ENCODE results near the gene SEPSECS. TPM values are rescaled to one million over a fixed set of nuclear protein-coding genes. Genes with fewer than 3 reads are reported as not detected.

The SEPSECS gene
- total RNA-seq, 2 experiments from 2014 or later = 12.8 to 13.3 TPM

GRCh38 chr4:25117716-25118472 lies 42.4 kb downstream of the SEPSECS start:
- POLR2A ChIA-PET = no interaction called here
- CTCF ChIA-PET = interaction anchor here (1.1 kb wide), 1 partner anchor 26 kb away, joined by 3 read pairs; no protein-coding TSS in a partner anchor
- Mint-ChIP-seq H3K4me1 (ENCODE audit: low read depth) (peaks cover 2% of the 10 kb centered on the region), H3K9me3 (no peaks in the 10 kb centered on the region), H3K36me3 (peaks cover 4% of the 10 kb centered on the region), H3K4me3 (no peak overlapping the region), H3K27me3 (no peaks in the 10 kb centered on the region), H3K27ac (no peak overlapping the region)
- DNase-seq = no peak
- intact Hi-C loops (cut with micrococcal nuclease) = no loop called here

- POLR2A ChIA-PET = no interaction called here
- intact Hi-C loops (cut with micrococcal nuclease) = no loop called here
- Mint-ChIP-seq H3K9me3 (no peaks in the 10 kb centered on the region), H3K36me3 (peaks cover 2% of the 10 kb centered on the region), H3K4me1 (ENCODE audit: low read depth) (no peaks in the 10 kb centered on the region), H3K27me3 (no peaks in the 10 kb centered on the region), H3K4me3 (no peak overlapping the region), H3K27ac (no peak overlapping the region)
- CTCF ChIA-PET = interaction anchor here (0.6 to 1.1 kb wide), 2 partner anchors 25 to 52 kb away, joined by 3 to 5 read pairs; no protein-coding TSS in a partner anchor
- DNase-seq = no peak
Measured at GRCh38 chr4:25117274-25117673, 43.0 kb downstream of the SEPSECS start.

DNA sequence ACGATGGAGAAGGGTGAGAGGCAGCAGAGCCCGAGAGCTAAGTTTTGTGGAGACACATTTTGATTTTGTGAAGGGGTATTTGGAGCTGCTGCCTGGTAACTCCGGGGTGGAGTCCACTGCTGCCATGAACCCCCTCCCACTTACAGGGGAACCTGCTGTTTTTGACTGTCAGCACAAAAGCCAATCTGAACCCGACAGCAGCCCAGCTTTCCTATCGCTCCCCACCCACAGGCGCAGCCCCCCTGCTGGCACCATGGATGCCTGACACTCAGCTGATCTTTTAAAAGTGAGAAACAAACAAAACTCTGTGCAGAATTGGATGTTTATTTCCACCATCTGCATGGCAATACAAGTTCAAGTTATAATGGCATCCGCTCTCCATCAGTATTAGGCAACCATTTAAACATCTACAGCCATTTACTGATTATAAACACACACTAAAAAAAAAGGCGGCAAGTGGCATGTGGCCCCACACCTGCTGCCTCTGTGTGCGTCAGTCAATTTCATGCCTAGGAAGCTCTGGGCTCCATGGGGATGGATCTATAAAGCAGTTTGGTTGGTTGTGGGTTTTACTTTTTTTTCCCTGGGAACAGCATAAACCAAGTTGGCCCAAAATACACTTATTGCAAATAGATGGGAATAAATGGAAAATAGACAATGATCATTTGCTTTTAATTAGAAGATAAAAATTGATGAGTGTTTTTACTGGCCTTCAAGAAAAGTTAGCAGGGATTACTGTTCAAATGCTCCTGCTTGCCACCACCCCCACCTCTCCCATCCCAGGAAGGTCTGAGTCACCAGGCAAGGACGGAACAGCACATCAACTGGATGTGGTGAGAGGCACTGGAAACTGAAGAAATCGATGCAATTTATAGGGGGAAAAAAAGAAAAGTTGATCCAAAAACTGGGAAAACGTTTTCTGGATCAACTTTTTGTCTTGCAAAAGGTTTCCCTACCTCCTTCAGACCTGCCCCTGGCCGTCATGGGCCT lies 46.0 kb downstream of the SEPSECS start:
- no peak for DNase-seq

GRCh38 chr4:25112995-25113380 lies 47.3 kb downstream of the SEPSECS start:
- H3K9me3 Mint-ChIP-seq = no peaks in the 10 kb centered on the region
- no peaks in the 10 kb centered on the region for H3K4me1 Mint-ChIP-seq (ENCODE audit: low read depth)
- no peak overlapping the region for H3K4me3 Mint-ChIP-seq
- no peaks in the 10 kb centered on the region for H3K36me3 Mint-ChIP-seq
- H3K27ac Mint-ChIP-seq = no peak overlapping the region
- CTCF ChIA-PET = no interaction called here
- POLR2A ChIA-PET = no interaction called here
- no peak for DNase-seq
- intact Hi-C loops (cut with micrococcal nuclease) = no loop called here
- no peaks in the 10 kb centered on the region for H3K27me3 Mint-ChIP-seq

More for the DNA sequence above, 46.0 kb downstream of the SEPSECS start:
- ChIA-PET CTCF (no interaction called here), POLR2A (interaction anchor here (1.6 kb wide), 1 partner anchor 11 kb away, joined by 5 read pairs; no protein-coding TSS in a partner anchor)
- Mint-ChIP-seq H3K4me3 (no peak overlapping the region), H3K36me3 (no peaks in the 10 kb centered on the region), H3K9me3 (no peaks in the 10 kb centered on the region), H3K4me1 (ENCODE audit: low read depth) (no peaks in the 10 kb centered on the region), H3K27ac (no peak overlapping the region), H3K27me3 (no peaks in the 10 kb centered on the region)
- intact Hi-C loops (cut with micrococcal nuclease) = no loop called here

DNA sequence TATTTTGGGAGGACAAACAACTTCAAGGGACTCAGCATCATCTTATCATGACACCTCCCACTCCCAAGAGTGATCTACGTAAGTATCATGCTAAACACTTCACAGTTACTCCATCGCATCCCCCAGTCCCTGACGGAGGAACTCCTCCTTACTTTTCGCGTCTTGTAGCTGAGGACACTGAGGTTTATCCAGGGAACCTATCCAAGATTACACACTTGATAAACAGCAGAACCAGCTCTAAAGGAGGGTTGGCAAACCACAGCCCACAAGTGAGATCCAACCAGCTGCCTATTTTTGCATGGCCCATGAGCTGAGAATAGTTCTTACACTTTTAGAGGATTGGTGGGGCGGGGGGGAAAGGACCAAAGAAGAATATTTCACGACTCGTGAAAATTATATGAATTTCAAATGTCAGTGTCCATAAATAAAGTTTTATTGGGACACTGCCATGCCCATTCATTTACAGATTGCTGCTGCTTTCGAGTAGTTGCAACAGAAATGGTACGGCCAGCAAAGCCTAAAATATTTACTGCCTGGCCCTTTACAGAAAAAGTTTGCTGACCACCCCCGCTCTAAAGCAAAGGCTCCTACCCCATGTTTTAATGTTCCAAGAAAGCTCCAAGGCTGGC lies 47.8 kb downstream of the SEPSECS start:
- H3K4me1 Mint-ChIP-seq (ENCODE audit: low read depth) = no peaks in the 10 kb centered on the region
- no peak overlapping the region for H3K27ac Mint-ChIP-seq
- DNase-seq = no peak
- POLR2A ChIA-PET = no interaction called here
- CTCF ChIA-PET = no interaction called here
- no peaks in the 10 kb centered on the region for H3K27me3 Mint-ChIP-seq
- H3K4me3 Mint-ChIP-seq = no peak overlapping the region
- H3K36me3 Mint-ChIP-seq = no peaks in the 10 kb centered on the region
- intact Hi-C loops (cut with micrococcal nuclease) = no loop called here
- no peaks in the 10 kb centered on the region for H3K9me3 Mint-ChIP-seq

- no peak overlapping the region for H3K4me3 Mint-ChIP-seq
- no peaks in the 10 kb centered on the region for H3K36me3 Mint-ChIP-seq
- POLR2A ChIA-PET = no interaction called here
- intact Hi-C loops (cut with micrococcal nuclease) = no loop called here
- DNase-seq = no peak
- no peaks in the 10 kb centered on the region for H3K9me3 Mint-ChIP-seq
- no peaks in the 10 kb centered on the region for H3K4me1 Mint-ChIP-seq (ENCODE audit: low read depth)
- CTCF ChIA-PET = no interaction called here
- H3K27me3 Mint-ChIP-seq = no peaks in the 10 kb centered on the region
- H3K27ac Mint-ChIP-seq = no peak overlapping the region
Measured at GRCh38 chr4:25111648-25112196, 48.5 kb downstream of the SEPSECS start.

- Mint-ChIP-seq H3K4me1 (ENCODE audit: low read depth) (no peaks in the 10 kb centered on the region), H3K27ac (no peak overlapping the region), H3K4me3 (no peak overlapping the region), H3K9me3 (no peaks in the 10 kb centered on the region), H3K36me3 (no peaks in the 10 kb centered on the region), H3K27me3 (no peaks in the 10 kb centered on the region)
- intact Hi-C loops (cut with micrococcal nuclease) = no loop called here
- CTCF ChIA-PET = no interaction called here
- POLR2A ChIA-PET = no interaction called here
- no peak for DNase-seq
Measured at GRCh38 chr4:25110527-25111329, 49.5 kb downstream of the SEPSECS start.

GRCh38 chr4:25109511-25109910 lies 50.7 kb downstream of the SEPSECS start:
- no peak for DNase-seq
- Mint-ChIP-seq H3K27ac (no peak overlapping the region), H3K9me3 (no peaks in the 10 kb centered on the region), H3K27me3 (no peaks in the 10 kb centered on the region), H3K36me3 (no peaks in the 10 kb centered on the region), H3K4me1 (ENCODE audit: low read depth) (no peaks in the 10 kb centered on the region), H3K4me3 (no peak overlapping the region)
- CTCF ChIA-PET = interaction anchor here (1.3 kb wide), 1 partner anchor 129 kb away, joined by 3 read pairs; no protein-coding TSS in a partner anchor
- intact Hi-C loops (cut with micrococcal nuclease) = no loop called here
- POLR2A ChIA-PET = no interaction called here

- no peak overlapping the region for H3K27ac Mint-ChIP-seq
- no peaks in the 10 kb centered on the region for H3K36me3 Mint-ChIP-seq
- intact Hi-C loops (cut with micrococcal nuclease) = no loop called here
- POLR2A ChIA-PET = no interaction called here
- CTCF ChIA-PET = interaction anchor here (0.5 to 1.3 kb wide), 2 partner anchors 37 to 129 kb away, joined by 3 read pairs; no protein-coding TSS in a partner anchor
- no peaks in the 10 kb centered on the region for H3K9me3 Mint-ChIP-seq
- no peaks in the 10 kb centered on the region for H3K27me3 Mint-ChIP-seq
- H3K4me3 Mint-ChIP-seq = no peak overlapping the region
- H3K4me1 Mint-ChIP-seq (ENCODE audit: low read depth) = no peaks in the 10 kb centered on the region
- no peak for DNase-seq
Measured at GRCh38 chr4:25108556-25108955, 51.7 kb downstream of the SEPSECS start.

- no peaks in the 10 kb centered on the region for H3K27me3 Mint-ChIP-seq
- H3K27ac Mint-ChIP-seq = no peak overlapping the region
- ChIA-PET POLR2A (no interaction called here), CTCF (interaction anchor here (0.5 to 1.3 kb wide), 2 partner anchors 36 to 128 kb away, joined by 3 read pairs; no protein-coding TSS in a partner anchor)
- intact Hi-C loops (cut with micrococcal nuclease) = no loop called here
- H3K36me3 Mint-ChIP-seq = no peaks in the 10 kb centered on the region
- DNase-seq = no peak
- H3K4me3 Mint-ChIP-seq = no peak overlapping the region
- H3K4me1 Mint-ChIP-seq (ENCODE audit: low read depth) = no peaks in the 10 kb centered on the region
- H3K9me3 Mint-ChIP-seq = no peaks in the 10 kb centered on the region
Measured at GRCh38 chr4:25107827-25108516, 52.3 kb downstream of the SEPSECS start.
